ENCODE results near the gene ACTRT2. TPM values are rescaled to one million over a fixed set of nuclear protein-coding genes. Genes with fewer than 3 reads are reported as not detected.

Gene ACTRT2
- total and polyA plus RNA-seq, 10 of the 15 experiments (the other 5 are each of a cell fraction or from before 2014, with no cell fraction given): not detected

DNA sequence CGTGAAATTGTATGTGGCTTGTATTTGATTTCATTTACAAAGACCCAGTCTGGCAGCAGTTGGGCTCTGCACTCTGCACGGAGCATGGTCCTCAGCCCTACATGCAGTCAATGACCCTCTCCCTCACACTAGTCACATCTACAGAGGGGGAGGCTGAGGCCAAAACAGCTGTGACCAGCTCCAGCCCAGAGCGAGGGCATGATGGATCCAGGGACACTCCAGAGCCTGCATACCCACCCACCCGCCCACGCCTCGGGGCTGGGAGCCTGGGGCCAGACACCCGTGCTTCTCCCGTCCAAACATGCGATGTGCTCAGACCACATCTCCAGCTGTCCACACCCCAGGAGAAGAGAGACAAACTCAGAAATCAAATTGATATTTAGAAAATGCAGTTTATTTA lies 33.8 kb downstream of the ACTRT2 start:
- H3K4me1 ChIP-seq (ENCODE audit: control insufficient read depth, insufficient read depth, low read length): no peaks in the 10 kb centered on the region
- TF ChIP-seq YY1 (IDR thresholded peaks at IDR 0.05; ENCODE audit: low read depth, low read length) (no peak), SUPT20H (IDR thresholded peaks at IDR 0.05; ENCODE audit: borderline replicate concordance, control insufficient read depth, low read depth, low read length) (no peak), WRNIP1 (IDR thresholded peaks at IDR 0.05; ENCODE audit: borderline replicate concordance, low read depth, low read length) (no peak), BACH1 (IDR thresholded peaks at IDR 0.05; ENCODE audit: borderline replicate concordance) (no peak), NFYB (IDR thresholded peaks at IDR 0.05; ENCODE audit: insufficient read depth, low read depth, low read length) (no peak)
- in situ Hi-C loops (cut with MboI) (no loop called here), intact Hi-C loops (cut with micrococcal nuclease; ENCODE audit: unreplicated experiment) (no loop called here)
- no peak overlapping the region for H3K4me2 ChIP-seq (ENCODE audit: control insufficient read depth, insufficient read depth)
- no peak overlapping the region for H3K4me3 ChIP-seq
- H4K20me1 ChIP-seq (ENCODE audit: control insufficient read depth, insufficient read depth): no peaks in the 10 kb centered on the region
- no peaks in the 10 kb centered on the region for H3K36me3 ChIP-seq (ENCODE audit: control insufficient read depth in 2 of 2, insufficient read depth in 2 of 2, low read length in 1 of 2)
- BruUV-seq (replicated peaks): no TSS peak
- H3K9me3 ChIP-seq (replicated peaks; ENCODE audit: control insufficient read depth, insufficient read depth, low read length): no peaks in the 10 kb centered on the region
- no peak overlapping the region for H3K9ac ChIP-seq (ENCODE audit: control insufficient read depth, insufficient read depth, low read length)
- POLR2A ChIA-PET: no interaction called here
- no peak for FAIRE-seq
- no peak for ATAC-seq
- H3K79me2 ChIP-seq (ENCODE audit: control insufficient read depth, insufficient read depth, low read length): no peaks in the 10 kb centered on the region
- CTCF ChIA-PET: interaction anchor here (0.7 kb wide), 1 partner anchor 20 kb away, joined by 3 read pairs; no protein-coding TSS in a partner anchor
- no peak overlapping the region for H2AFZ ChIP-seq (ENCODE audit: control insufficient read depth, low read depth, low read length)
- RAD21 ChIA-PET (ENCODE audit: unreplicated experiment): no interaction called here
- no peak overlapping the region for H3K27ac ChIP-seq (ENCODE audit: control insufficient read depth, insufficient read depth)
- SMC1A ChIA-PET (ENCODE audit: uncharacterized antibody, unreplicated experiment): no interaction called here
- no peaks in the 10 kb centered on the region for H3K27me3 ChIP-seq (replicated peaks in 1 of 2; ENCODE audit: control insufficient read depth in 2 of 2, insufficient read depth in 2 of 2, low read length in 1 of 2)
- DNase-seq (ENCODE audit: low read depth, low spot score): no peak
- WGBS (ENCODE audit: insufficient coverage, insufficient replicate concordance, low lambda C conversion rate, missing lambda C conversion rate): 58% methylated on average over 8 of the region's 9 CpGs

- H3K9me3 ChIP-seq (replicated peaks; ENCODE audit: control insufficient read depth, insufficient read depth, low read length): no peaks in the 10 kb centered on the region
- CTCF ChIA-PET: no interaction called here
- FAIRE-seq: no peak
- H2AFZ ChIP-seq (ENCODE audit: control insufficient read depth, low read depth, low read length): no peak overlapping the region
- POLR2A ChIA-PET: no interaction called here
- no peaks in the 10 kb centered on the region for H3K79me2 ChIP-seq (ENCODE audit: control insufficient read depth, insufficient read depth, low read length)
- no peak for TF ChIP-seq SMAD1 (IDR thresholded peaks at IDR 0.05; ENCODE audit: low read depth, partially characterized antibody)
- BruUV-seq (replicated peaks): no TSS peak
- no peak overlapping the region for H3K9ac ChIP-seq (ENCODE audit: control insufficient read depth, insufficient read depth, low read length)
- no peak overlapping the region for H3K4me3 ChIP-seq
- no peaks in the 10 kb centered on the region for H3K4me1 ChIP-seq (ENCODE audit: control insufficient read depth, insufficient read depth, low read length)
- H3K36me3 ChIP-seq (ENCODE audit: control insufficient read depth in 2 of 2, insufficient read depth in 2 of 2, low read length in 1 of 2): no peaks in the 10 kb centered on the region
- 33% methylated on average over 5 of the region's 5 CpGs for WGBS (ENCODE audit: insufficient coverage, insufficient replicate concordance, low lambda C conversion rate, missing lambda C conversion rate)
- H3K27ac ChIP-seq (ENCODE audit: control insufficient read depth, insufficient read depth): no peak overlapping the region
- SMC1A ChIA-PET (ENCODE audit: uncharacterized antibody, unreplicated experiment): no interaction called here
- RAD21 ChIA-PET (ENCODE audit: unreplicated experiment): no interaction called here
- intact Hi-C loops (cut with micrococcal nuclease; ENCODE audit: unreplicated experiment) (no loop called here), in situ Hi-C loops (cut with MboI) (no loop called here)
- no peaks in the 10 kb centered on the region for H3K27me3 ChIP-seq (replicated peaks in 1 of 2; ENCODE audit: control insufficient read depth in 2 of 2, insufficient read depth in 2 of 2, low read length in 1 of 2)
- no peak overlapping the region for H3K4me2 ChIP-seq (ENCODE audit: control insufficient read depth, insufficient read depth)
- no peak for DNase-seq (ENCODE audit: low read depth, low spot score)
- no peak for ATAC-seq
- H4K20me1 ChIP-seq (ENCODE audit: control insufficient read depth, insufficient read depth): no peaks in the 10 kb centered on the region
These were observed 35.4 kb downstream of the ACTRT2 start for GRCh38 chr1:3056641-3057040.

Measured in GM12878 (cell line).